RPMI8226 (cell line): ENCODE results near the gene CRYBB3.

ENCODE experiments used
- DNase-seq: peaks from one replicate; pipeline ENCODE4 v3.0.0-alpha.2; 2015

The CRYBB3 gene

DNA sequence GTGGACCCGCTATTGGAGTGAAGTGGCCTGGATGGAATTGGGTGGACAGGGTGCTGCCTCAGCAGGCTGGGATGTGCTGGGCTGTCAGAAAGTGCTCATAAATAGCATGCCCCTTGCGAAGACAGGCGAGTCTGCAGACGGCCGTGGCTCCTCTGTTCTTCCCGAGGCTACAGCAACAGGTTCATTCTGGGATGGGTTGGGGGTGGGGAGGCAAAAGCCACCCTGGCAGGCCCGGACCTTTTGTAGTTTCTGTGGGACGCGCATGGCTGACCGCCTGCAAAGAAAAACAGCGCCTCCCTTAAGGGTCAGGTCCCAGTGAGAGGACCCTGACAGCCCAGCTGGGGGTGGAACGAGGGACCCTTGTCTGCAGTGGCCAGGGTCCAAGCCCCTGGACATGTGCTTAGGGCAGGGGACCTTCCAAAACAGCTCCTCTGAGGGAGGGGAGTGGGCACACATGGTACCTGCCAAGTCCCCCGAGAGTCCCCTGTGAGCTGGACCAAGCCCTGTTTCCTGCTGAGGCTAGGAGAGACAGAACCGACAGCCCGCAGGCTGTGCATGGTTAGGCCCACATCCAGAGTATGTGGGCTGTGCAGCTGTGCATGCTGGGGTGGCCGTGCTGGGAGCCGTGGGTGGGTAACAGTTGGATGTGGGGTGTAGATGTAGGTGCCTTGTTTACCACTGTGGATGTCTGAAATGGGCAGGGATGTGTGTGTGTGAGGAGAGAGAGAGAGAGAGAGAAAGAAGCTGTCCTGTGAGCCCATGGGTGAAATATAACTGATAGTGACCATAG lies at the start of gene CRYBB3:
Gene CRYBB3, plus strand, starts transcription at position 128 of the 790 bp plus-strand sequence. CDS start 1,539 bp downstream, outside the sequence.
- DNase-seq, result no peak

DNA sequence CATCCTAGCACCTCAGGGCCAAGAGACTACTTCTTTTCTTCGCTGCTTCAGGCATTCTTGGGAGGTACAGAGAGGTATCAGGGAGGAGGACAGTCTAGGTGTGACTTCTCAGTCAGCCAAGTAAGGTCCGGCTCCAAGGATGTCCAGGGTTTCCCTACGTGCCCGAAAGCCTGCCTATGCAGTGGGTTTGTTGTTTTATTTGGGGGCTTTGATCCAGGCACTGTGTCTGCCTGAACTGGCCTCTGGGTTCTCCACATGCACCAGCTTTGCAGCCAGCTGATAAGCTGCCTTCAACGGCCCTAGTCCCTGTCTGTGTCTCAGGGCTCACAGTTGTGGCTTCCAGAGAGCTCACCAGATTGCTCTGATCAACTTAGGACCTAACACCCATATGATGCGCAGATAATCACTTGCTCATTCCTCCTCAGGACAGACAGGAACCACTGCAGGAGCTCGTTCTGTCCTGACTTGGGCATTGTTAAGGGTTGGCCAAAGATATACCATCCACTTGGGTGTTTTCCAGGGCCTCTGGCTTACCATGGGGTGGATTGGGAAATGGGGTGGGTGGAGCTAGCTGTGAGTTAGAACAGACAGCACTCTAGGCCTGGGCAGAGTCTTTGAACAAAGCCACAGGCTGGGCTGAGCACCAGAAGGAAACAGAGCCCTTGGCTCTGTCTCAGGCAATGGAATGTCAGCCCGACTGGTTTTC lies 45.5 kb upstream of the CRYBB3 start:
- DNase-seq, result no peak

DNA sequence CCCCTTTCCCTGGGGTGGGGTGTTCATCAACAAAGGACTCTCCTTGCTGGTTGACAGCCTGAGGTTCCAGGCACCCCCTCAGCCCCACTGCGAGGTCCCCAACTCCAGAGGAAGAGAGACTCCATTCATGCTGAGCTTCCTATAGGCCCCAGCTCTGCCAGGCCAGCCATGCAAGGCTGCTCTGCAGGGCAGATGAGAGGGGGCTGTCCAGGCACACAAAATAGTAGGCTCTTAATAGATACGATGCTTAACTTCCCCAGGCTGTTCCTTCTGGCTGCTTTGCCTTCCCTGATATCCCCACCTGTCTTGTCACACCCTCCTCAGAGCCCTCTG lies 45.0 kb upstream of the CRYBB3 start:
- no peak for DNase-seq

DNA sequence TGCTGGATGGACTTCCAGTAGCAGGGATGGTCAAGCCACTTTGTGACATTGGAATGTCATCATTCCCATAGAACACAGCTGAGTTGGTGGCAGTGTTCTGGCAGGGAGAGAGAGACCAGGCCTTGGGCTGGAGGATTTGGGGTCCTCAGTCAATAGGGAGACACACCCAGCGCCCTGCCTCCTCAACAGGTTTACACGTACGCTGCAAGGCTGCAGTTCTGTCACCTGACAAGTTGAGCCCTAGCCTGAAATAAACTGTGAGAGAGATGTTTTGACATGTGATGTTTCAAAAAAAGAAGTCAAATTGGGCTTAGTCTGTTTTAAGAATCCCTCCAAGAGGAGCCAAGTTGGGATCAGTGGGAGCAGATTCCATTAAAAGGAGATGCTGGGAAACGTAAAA lies 42.9 kb upstream of the CRYBB3 start:
- DNase-seq, result no peak

DNA sequence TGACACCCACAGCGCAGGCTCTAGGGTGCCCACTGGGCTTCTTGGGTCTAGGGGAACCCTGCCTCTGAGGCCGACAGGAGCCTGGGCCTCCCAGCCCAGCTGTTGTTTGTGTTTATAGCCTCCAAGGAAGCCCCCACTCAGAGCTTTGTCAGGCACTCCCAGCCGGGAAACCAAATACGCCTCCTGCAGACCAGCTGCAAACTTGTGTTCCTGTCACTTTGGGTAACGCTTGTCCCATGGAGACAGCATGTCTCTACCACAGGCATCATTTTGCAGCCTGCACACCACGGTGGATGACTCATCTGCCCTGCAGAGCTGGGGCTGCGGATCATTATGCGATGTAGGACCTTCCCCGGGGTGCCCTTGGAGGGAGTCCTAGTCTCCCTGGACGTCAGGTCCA lies 40.6 kb upstream of the CRYBB3 start:
- DNase-seq, result no peak

DNA sequence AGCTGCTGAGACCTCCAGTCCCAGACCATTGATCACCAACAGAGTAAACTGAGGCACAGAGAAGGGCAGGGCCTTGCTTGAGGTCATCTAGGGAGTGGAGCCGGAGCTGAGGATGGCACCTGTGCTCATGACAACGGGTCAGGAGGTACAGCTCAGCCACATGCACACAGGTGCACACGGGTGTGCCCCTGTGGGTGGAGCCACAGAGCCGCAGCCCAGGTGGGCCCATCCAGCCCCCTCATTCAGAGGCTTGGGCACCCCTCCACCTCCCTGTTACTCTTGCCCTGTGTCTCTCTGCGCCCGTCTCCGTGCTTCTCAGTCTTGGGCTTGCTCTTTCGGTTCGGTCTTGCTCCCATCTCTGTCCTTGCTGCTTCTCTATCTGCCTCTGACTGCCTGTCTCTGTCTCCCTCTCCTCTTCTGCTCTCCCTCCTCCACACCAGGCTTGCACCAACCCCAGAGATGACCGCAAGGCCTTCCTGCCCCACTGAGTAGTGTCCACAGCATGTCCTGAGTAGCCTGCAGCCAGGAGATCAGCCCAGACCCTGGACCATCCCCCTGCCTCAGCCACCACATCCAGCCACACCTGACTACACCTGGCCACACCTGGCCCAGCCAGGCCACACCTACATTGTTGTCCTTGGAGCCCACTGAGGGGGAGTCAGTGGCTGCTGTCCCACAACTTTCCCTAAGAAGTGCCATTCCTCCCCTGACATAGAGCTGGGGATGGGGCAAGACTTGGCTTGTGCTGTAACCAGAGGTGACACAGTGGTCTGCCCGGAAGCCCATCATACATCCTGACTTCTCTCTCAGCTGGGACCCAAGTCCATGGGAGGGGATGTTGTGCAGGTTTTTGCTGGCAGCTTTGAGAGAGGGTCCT lies 39.3 kb upstream of the CRYBB3 start:
- DNase-seq, result no peak

DNA sequence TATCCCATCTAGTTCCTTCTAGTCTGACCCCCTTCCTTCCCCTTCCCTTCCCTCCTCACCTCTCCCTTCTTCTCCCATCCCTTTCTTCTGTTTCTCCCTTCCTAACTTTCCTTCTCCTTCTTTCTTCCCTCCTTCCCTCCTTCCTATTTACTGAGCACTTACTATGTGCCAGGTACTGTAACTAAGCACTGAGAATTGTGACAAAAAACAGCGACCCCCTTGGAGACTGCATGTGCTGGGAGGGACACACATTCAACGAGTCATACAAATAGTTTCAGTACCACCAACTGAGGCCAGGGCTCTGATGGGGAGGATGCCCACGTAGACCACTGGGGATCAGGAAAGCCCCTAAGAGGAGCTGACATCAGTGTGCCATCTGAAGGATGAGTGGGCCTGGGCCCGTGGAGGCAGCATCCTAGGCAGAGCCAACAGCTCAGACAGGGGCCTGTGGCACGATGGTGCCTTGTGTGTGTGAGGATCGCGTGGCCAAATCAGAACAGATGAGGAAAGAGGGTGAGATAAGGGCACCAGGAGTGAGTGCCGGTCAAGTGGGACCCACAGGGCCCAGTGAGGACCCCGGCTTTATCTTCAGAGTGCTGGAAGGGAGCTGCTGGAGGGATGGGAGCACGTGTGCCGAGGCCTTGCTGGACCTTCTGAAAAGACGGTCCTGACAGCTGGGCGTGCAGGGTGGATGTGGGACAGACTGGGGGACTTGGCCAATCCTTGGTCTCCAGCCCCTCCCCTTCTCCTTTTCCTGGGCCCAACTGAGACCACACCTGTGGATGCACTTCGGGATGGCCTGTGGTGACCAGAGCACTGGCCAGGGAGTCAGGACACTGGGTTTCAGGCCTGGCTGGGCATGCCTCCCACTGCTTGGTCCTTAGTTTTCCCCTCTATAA lies 38.4 kb upstream of the CRYBB3 start:
- no peak for DNase-seq

DNA sequence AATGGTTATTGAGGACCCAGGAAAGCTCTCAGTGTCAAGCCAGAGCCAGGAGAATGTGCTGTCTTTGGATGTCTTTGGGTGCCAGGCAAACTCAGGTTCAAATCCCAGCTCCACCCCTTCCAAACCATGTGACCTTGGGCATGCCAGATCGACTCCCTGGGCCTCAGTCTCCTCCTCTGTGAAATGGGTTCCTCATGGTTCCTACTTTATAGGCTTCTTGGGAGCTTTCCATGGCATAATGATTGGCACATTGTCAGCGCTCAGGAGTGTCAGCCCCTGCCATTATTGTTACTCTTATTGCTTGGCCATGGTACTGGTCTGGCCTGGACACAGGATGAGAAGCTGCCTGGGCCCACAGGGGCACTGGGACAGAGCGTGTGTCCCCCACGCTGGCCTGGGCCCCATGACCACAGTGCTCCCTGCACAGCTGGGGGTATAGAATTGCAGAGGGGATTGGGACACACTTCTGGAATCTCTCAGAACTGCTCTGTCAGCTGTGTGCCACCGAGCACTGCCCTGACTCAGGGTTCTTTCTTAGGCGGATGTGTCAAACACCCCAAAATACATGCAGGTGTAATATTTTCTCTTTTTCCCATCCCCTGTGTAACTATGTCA lies 37.6 kb upstream of the CRYBB3 start:
- DNase-seq, result no peak

DNA sequence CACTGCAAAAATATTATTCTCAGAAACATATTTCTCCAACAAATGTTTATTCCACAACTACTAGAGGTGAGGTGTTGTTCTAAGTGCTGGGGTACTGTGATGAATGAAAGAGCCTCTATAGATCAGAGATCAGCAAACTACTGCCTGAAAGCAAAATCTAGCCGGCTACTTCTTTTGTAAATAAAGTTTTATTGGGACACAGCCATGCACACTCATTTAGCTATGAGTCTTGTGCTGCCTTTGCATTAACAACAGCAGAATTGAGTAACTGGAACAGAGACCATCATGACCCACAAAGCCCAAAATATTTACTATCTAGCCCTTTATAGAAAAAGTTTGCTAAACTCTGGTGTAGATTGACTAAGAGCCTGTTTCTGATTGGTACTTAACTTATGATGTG lies 37.1 kb upstream of the CRYBB3 start:
- DNase-seq, result no peak

DNA sequence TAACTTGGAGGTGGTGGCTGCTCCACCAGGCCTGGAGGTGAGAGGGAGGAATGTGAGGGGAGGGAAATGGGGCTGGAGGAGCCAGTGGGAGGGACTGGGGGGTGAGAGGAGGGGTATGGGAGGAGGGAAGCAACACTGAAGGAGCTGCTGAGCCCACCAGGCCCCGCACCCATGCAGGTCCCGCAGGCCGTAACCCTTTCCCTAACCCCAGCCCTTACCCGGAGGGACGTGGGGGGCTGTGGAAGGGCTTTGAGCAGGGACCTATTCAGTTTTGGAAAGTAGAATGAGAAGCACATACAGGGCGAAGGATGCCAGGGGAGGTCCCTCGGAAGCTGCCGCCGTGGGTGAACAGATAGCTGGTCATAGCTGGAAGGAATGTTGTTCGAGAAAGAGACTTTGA lies 33.9 kb upstream of the CRYBB3 start:
- DNase-seq, result no peak

DNA sequence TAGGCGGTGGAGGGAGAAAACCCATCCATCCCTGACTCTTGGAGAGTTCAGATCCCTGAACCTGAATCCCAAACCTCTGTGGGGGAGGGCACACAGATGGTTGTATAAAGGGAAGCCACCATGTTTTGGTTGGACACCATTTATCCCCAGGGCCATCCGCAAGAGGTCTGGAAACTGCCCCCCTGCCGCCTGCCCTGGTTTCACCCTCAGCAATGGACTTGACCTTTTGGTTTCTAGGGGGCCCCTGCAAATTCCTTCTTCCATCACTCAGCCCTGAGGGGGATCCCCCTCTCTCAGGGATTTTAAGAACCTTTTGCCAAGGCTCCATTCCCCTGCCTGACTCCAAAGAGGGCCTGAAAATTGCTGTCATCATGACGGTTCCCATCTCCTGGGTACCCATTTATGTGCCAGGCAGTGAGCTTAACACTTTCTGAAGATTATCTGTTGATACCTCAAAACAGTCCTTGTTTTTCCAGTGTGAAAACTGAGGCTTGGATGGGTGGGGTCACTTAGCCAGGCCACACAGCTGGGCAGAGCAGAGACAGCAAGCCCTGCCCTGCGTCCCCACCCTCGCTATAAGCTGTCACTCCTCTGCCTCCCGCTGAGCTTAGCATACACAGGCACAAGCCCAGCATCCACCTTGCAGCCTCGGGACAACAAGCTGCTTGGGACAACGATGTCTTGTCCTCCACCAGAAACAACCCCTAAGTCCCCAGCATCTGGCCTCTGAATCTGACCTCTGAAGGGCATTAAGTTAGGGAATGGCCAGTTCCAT lies 33.2 kb upstream of the CRYBB3 start:
- DNase-seq, result no peak

DNA sequence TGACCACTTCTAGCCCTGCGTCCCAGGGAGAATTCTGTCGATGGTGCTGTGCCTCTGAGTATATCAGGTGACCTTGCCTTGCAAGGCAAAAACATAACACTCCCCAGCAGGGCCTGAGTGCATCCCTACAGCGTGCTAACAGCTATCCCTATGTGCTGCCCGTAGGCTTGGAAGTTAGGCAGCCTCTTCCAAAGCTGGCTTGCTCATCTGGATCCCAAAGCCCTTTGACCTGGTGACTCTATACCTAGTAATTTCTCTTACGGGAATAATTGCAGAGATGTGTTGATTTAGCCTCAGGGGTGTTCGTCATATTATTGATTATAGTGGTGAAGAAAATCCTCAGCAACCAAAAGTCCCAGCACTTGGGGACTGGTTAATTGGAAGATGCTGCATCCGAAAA lies 32.6 kb upstream of the CRYBB3 start:
- DNase-seq, result no peak

DNA sequence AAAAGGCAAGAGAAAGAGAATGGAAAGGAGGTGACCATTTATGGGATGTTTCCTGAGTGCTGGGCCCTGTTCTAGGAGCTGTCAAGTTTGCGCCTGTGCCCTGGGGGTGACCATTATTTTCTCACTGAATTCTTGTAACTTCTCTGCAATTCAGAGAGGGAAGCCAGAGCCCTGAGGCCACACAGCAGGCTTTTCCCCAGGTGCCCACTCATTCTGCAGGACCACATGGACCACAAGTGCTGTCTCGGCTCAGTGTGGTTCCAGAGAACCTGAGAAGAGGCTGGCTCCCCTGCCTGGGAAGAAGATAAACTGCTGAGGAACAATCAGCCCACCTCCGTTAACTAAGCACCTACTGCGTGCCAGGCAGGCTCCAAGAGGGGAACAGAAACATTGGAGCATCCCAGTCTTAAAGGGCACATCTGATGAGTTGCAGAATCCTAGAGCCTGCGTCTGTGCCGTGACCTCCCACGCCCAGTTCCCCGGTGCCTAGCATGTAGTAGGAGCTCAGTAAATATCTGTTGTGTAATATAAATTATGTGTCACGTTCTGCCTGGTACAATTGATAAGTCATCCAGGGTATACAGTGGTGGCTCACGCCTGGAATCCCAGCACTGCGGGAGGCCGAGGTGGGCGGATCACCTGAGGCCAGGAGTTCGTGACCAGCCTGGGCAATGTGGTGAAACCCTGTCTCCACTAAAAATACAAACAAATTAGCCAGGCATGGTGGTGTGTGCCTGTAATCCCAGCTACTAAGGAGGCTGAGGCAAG lies 31.6 kb upstream of the CRYBB3 start:
- DNase-seq, result no peak

DNA sequence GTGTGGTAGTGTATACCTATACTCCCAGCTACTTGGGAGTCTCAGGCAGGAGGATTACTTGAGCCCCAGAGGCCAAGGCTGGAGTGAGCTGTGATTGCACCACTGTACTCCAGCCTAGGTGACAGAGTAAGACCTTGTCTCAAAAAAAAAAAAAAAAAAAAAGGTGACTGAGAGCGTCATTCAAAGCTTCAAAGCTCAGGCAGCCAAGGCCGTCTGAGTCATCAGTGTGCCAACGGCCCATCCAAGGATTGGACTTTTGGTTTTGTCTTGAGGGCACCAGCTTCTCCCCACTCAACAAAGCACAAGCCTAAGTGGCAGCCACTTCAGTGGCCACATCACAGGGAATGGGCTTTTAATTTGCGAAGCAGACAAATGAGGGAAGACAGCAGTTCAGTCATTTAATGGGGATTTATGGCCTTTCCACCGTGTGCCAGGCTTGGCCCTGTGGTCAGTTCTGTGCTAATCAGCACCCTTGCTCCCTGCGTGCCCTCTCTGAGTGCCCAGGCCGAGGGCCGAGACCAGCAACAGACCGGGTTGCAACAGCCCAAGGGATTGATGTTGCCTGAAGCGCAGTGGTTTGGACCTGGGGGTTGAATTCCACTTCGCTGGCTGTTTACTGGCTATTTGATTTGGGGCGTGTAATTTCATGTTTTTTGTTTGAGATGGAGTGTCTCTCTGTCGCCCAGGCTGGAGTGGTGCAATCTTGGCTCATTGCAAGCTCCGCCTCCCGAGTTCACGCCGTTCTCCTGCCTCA lies 30.2 kb upstream of the CRYBB3 start:
- no peak for DNase-seq

DNA sequence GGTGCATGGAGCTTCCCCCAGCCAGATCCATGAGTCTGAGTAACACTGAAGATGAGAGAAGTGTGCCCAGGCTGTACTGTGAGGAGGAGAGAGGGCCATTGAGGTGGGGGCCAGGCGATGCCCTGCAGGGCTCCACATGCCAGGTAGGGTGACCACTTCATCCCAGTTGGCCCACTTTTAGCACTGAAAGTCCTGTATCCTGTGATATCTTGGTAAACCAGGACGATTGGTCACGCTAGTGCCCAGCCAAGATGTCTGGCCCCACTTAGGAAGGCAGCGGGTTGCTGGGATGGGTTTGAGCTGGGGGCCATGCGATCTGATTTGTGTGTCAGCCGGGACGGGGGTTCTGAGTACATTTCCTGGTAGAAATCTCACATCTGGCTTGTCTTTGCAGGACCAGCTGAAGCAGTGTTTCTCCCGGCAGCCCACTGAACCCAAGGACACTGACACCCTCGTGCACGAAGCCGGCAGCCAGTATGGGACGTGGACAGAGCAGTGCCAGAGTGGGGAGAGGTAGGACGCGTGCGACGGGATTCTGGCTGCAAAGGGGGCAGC lies 29.2 kb upstream of the CRYBB3 start:
- DNase-seq, result no peak

DNA sequence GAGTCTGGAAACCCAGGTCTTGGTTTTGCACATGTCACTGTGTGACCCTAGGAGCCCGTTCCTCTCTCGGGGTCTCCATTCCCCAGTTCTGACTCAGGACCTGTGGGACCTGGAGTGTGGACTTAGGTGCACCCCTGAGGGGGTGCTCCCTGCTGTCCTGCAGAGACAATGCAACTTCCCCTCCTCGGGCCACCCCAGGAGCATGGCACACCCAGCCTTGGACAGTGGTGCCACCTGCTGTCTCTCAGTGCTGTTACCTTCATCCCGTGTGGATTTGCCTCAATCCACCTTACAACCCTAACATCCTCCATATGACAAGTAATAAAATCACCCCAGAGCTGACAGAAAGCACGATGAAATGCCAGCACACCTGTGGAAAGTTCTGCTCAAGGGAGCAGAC lies 27.5 kb upstream of the CRYBB3 start:
- peak; percentile 48 for DNase-seq

DNA sequence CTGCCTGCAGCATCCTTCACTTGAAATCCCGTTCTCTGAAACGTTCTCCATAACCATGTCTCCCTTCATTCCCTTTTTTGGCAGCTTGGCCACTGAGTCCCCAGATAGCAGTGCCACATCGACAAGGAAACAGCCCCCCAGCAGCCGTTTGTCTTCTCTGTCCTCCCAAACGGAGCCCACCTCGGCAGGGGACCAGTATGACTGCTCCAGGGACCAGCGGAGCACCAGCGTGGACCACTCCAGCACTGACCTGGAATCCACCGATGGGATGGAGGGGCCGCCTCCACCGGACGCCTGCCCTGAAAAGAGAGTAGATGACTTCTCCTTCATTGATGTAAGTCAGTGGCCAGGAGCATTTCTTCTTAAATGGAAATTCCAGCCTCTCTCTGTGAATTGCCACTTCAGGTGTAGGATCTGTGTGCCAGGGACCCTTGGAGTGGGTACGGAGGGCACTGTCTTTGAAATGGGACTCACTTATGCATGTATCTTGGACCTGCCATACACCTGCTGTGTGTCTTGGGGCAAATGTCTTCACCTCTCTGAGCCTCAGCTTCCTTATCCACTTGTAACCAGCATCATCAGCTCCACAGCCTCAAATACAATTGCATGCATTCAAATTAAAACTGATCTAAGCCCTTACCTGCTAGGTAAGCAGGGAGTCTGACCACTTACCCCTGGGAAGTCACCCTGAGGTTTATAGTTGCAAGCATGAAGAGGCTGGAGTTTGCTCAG lies 25.3 kb upstream of the CRYBB3 start:
- DNase-seq, result no peak

DNA sequence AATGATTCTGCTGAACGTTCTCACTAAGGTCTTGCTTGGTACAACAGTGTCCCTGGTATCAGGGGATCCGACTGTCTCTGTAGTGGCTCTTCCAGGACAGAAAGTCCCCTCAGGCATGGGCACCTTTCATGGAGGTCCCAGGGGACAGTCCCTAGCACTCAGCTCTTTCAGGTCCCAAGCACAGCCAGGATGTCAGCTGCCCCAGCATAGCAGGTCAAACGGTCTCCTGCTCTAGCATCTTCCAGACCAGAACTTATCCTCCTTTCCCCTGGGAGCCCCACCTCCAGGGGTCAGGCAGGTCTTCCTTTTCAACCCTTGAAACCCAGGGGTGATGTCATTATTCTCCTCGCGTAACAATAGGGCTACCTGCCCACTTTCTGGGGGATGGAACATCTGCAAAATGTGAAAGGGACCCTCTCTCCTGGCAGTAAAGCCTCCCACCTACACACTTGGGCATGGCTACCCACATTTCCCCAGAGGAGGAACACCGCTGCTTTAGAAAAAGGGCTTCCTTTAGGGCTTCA lies 24.7 kb upstream of the CRYBB3 start:
- no peak for DNase-seq
